ENCODE data around the gene GREB1. TPM values are rescaled to one million over a fixed set of nuclear protein-coding genes. Genes with fewer than 3 reads are reported as not detected.

Gene GREB1
- total and polyA plus RNA-seq, 2 of the 13 experiments (the other 11 are each of a cell fraction or from before 2014, with no cell fraction given), result 31.3 to 61.2 TPM

DNA sequence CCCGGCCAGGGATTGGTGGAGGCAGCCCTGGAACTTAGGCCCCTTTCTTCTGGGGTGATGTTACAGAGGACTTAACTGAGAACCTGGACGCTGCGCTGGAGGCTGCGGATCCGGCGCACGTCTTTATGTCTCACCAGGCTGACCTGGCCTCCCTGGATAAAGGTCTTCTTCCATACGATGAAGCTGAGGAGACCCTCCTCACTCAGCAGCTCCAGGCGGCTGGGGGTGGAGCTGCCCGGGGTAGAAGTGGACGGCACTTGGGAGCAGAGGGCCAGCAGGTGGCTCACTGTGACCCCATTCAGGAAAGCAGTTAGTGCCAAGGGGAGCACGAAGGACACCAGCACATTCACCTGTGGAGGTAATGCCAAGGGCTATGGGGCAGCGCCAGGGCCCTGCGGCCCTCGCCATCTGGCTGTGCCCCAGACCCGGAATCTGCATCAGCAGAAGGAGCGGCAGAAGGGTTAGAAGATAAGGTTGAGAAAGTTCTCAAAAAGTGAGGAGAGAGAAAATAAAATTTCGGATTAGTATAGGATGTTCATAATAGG is 128.1 kb downstream of the GREB1 start:
- in situ Hi-C loops (cut with HindIII; ENCODE audit: extremely low pct_ligation_motif_present, low pct_unique_long_range_greater_than_20kb), result no loop called here
- H3K4me2 ChIP-seq (ENCODE audit: low read depth, low read length), result no peak overlapping the region
- WGBS (ENCODE audit: low lambda C conversion rate), result 54% methylated on average over 18 of the region's 18 CpGs
- BruUV-seq (replicated peaks), result no TSS peak
- no peaks in the 10 kb centered on the region for H4K20me1 ChIP-seq (ENCODE audit: insufficient read depth, low read length)
- intact Hi-C loops (cut with micrococcal nuclease; ENCODE audit: unreplicated experiment), result no loop called here
- ChIA-PET CTCF (ENCODE audit: low intra/inter-chr PET ratio, low total read pairs) (no interaction called here), POLR2A (no interaction called here)
- FAIRE-seq (no peak), ATAC-seq (peak; percentile 14; the same call in 1 of the 3 replicates), DNase-seq (ENCODE audit: low spot score) (no peak)
- TF ChIP-seq RAD21 (CRISPR knock-in tag; IDR thresholded peaks at IDR 0.05) (no peak), ZNF709 (CRISPR knock-in tag; IDR thresholded peaks at IDR 0.05) (no peak)
- TF ChIP-seq, protein P1, sequence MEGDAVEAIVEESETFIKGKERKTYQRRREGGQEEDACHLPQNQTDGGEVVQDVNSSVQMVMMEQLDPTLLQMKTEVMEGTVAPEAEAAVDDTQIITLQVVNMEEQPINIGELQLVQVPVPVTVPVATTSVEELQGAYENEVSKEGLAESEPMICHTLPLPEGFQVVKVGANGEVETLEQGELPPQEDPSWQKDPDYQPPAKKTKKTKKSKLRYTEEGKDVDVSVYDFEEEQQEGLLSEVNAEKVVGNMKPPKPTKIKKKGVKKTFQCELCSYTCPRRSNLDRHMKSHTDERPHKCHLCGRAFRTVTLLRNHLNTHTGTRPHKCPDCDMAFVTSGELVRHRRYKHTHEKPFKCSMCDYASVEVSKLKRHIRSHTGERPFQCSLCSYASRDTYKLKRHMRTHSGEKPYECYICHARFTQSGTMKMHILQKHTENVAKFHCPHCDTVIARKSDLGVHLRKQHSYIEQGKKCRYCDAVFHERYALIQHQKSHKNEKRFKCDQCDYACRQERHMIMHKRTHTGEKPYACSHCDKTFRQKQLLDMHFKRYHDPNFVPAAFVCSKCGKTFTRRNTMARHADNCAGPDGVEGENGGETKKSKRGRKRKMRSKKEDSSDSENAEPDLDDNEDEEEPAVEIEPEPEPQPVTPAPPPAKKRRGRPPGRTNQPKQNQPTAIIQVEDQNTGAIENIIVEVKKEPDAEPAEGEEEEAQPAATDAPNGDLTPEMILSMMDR (CRISPR knock-in tag; IDR thresholded peaks at IDR 0.05), result peak; percentile 20; the same call in 1 of the 2 replicates
- TF ChIP-seq, protein P2, sequence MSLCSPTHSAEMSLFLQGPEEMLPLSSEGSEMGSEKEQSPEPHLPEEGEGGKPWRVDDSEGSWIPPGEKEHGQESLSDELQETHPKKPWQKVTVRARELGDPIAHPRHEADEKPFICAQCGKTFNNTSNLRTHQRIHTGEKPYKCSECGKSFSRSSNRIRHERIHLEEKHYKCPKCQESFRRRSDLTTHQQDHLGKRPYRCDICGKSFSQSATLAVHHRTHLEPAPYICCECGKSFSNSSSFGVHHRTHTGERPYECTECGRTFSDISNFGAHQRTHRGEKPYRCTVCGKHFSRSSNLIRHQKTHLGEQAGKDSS (CRISPR knock-in tag; IDR thresholded peaks at IDR 0.05; ENCODE audit: borderline replicate concordance, low read depth), result no peak
- no peak overlapping the region for H2AFZ ChIP-seq (ENCODE audit: low read length)
- no peak overlapping the region for H3K9ac ChIP-seq (ENCODE audit: insufficient read depth, low read depth, low read length)
- H3K27ac ChIP-seq (ENCODE audit: extremely low read length, insufficient read depth, low read length), result no peak overlapping the region
- no peak overlapping the region for H3K4me3 ChIP-seq (replicated peaks in 1 of 3; ENCODE audit: insufficient read depth in 1 of 3, low read depth in 2 of 3, low read length in 3 of 3)
- H3K4me1 ChIP-seq (ENCODE audit: insufficient read depth, low read length), result 0 out of 2 replicates have a peak, but pooled peaks cover under 1% of the 10 kb centered on the region
- H3K9me3 ChIP-seq (ENCODE audit: low read length), result peaks cover 8% of the 10 kb centered on the region
- H3K36me3 ChIP-seq (replicated peaks in 1 of 2; ENCODE audit: control insufficient read depth in 1 of 2, insufficient read depth in 2 of 2, low read length in 2 of 2), result no peaks in the 10 kb centered on the region
- H3K27me3 ChIP-seq (ENCODE audit: control insufficient read depth in 1 of 2, insufficient read depth in 2 of 2, low read length in 2 of 2), result peaks cover 12 to 63% of the 10 kb centered on the region in 2 experiments; a peak in 4 of 5 replicates
- no peaks in the 10 kb centered on the region for H3K79me2 ChIP-seq (ENCODE audit: insufficient read depth, low read length)

DNA sequence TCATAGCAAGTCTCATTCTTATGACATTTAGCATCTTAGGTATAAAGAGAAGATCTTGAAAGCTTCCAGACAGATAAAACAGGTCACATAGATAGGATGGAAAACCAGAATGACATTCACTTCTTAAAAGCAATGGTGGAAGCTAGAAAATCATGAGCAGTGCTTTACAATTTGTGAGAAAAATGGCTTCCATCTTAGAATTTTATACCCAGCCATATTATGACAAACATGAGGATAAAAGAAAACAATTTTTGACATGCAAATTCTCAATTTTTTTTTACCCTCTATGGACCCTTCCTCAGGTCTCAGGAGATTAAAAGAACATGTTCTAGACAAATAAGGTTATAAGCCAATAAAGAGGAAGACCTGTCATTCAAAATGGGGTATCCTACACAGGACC is 129.0 kb downstream of the GREB1 start:
- TF ChIP-seq KDM3A (CRISPR knock-in tag; IDR thresholded peaks at IDR 0.05; ENCODE audit: low read depth) (no peak), ZFP1 (CRISPR knock-in tag; IDR thresholded peaks at IDR 0.05) (peak; percentile 90; the same call in 1 of the 2 replicates)
- ChIA-PET POLR2A (no interaction called here), CTCF (ENCODE audit: low intra/inter-chr PET ratio, low total read pairs) (no interaction called here)
- ATAC-seq (no peak), FAIRE-seq (no peak), DNase-seq (ENCODE audit: low spot score) (no peak)
- no TSS peak for BruUV-seq (replicated peaks)
- Histone ChIP-seq H4K20me1 (ENCODE audit: insufficient read depth, low read length) (no peaks in the 10 kb centered on the region), H3K36me3 (replicated peaks in 1 of 2; ENCODE audit: control insufficient read depth in 1 of 2, insufficient read depth in 2 of 2, low read length in 2 of 2) (no peaks in the 10 kb centered on the region), H3K4me3 (replicated peaks in 1 of 3; ENCODE audit: insufficient read depth in 1 of 3, low read depth in 2 of 3, low read length in 3 of 3) (no peak overlapping the region), H3K4me2 (ENCODE audit: low read depth, low read length) (no peak overlapping the region), H3K27ac (ENCODE audit: extremely low read length, insufficient read depth, low read length) (no peak overlapping the region), H3K27me3 (ENCODE audit: control insufficient read depth in 1 of 2, insufficient read depth in 2 of 2, low read length in 2 of 2) (peaks cover 12 to 63% of the 10 kb centered on the region in 2 experiments; a peak in 4 of 5 replicates), H3K9me3 (ENCODE audit: low read length) (peaks cover 8% of the 10 kb centered on the region), H3K4me1 (ENCODE audit: insufficient read depth, low read length) (no peaks in the 10 kb centered on the region), H3K79me2 (ENCODE audit: insufficient read depth, low read length) (no peaks in the 10 kb centered on the region), H2AFZ (ENCODE audit: low read length) (no peak overlapping the region), H3K9ac (ENCODE audit: insufficient read depth, low read depth, low read length) (no peak overlapping the region)
- intact Hi-C loops (cut with micrococcal nuclease; ENCODE audit: unreplicated experiment) (no loop called here), in situ Hi-C loops (cut with HindIII; ENCODE audit: extremely low pct_ligation_motif_present, low pct_unique_long_range_greater_than_20kb) (no loop called here)

Data from HepG2 (cell line).